Thyroid gland (tissue), 4 donors: Measurements from ENCODE around the gene RPTOR.

Experiments
- CTCF ChIP-seq, 6 experiments: fragments of 200-600 bp in 3 of 6; fragments of 450-650 bp in 3 of 6; sonication (generic) in 3 of 6; IDR thresholded peaks; one replicate each; pipeline ENCODE4 v1.5.1; 2016 to 2019; ENCODE audit warnings: antibody characterized with exemption in 6 of 6, mild to moderate bottlenecking in 2 of 6, inconsistent platforms in 1 of 6, moderate library complexity in 1 of 6
- POLR2A ChIP-seq, 2 donors: fragments of 450-650 bp; IDR thresholded peaks; one replicate each; pipeline ENCODE4 v1.6.1; 2017; ENCODE audit warnings: antibody characterized with exemption in 2 of 2, mild to moderate bottlenecking in 2 of 2, moderate library complexity in 1 of 2

- TF ChIP-seq CTCF (IDR thresholded peaks at IDR 0.05): no peak
- TF ChIP-seq POLR2A (IDR thresholded peaks at IDR 0.05): no peak
Measured at GRCh38 chr17:80982426-80982974, 437.9 kb downstream of the RPTOR start.
